A549 (cell line): ENCODE data around the gene TICAM1.
"Not testable (repeated sequence)": the region's sequence is repeated elsewhere in the genome, so short reads cannot be mapped to it uniquely, and the experiment has no call there.

ENCODE experiments used
- CHD2 ChIP-seq: fragments of 150-350 bp; IDR thresholded peaks from 2 replicates; pipeline ENCODE4 v1.6.1; 2014; ENCODE audit warnings: low read length; ENCODE audit not compliant: partially characterized antibody
- CTCF ChIP-seq: fragments of >200 bp; sonication (Bioruptor Twin); formaldehyde crosslinking; IDR thresholded peaks from 3 replicates; pipeline ENCODE4 v1.5.1; 2016
- ELK1 ChIP-seq: fragments of 150-350 bp; IDR thresholded peaks from 2 replicates; pipeline ENCODE4 v1.6.1; 2014; ENCODE audit warnings: low read depth, mild to moderate bottlenecking, low read length
- HMGXB4 ChIP-seq: fragments of 250-450 bp; sonication (Bioruptor Pico); IDR thresholded peaks from 2 replicates; pipeline ENCODE4 v1.5.0; 2021; ENCODE audit warnings: mild to moderate bottlenecking, moderate library complexity, borderline replicate concordance
- POLR2A ChIP-seq: IDR thresholded peaks from 2 replicates; pipeline ENCODE4 v1.6.1; 2012; ENCODE audit warnings: mild to moderate bottlenecking, low read length
- RAD21 ChIP-seq, 2 experiments: fragments of >200 bp in 1 of 2; sonication (Bioruptor Twin) in 1 of 2; formaldehyde crosslinking in 1 of 2; IDR thresholded peaks in 1 of 2; conservative IDR thresholded peaks in 1 of 2; 2 replicates in 1 of 2; 3 replicates in 1 of 2; pipeline ENCODE4 v1.6.1; 2012 to 2018; ENCODE audit warnings: inconsistent platforms in 1 of 2
- RCOR1 ChIP-seq: fragments of 150-350 bp; IDR thresholded peaks from 2 replicates; pipeline ENCODE4 v1.6.1; 2014; ENCODE audit warnings: antibody characterized with exemption, low read length, low read depth
- REST ChIP-seq: fragments of 200-600 bp; sonication (generic); IDR thresholded peaks from 2 replicates; pipeline ENCODE4 v1.6.1; 2016; ENCODE audit warnings: antibody characterized with exemption, mild to moderate bottlenecking, moderate library complexity
- RFX5 ChIP-seq: fragments of 450-650 bp; IDR thresholded peaks from 2 replicates; pipeline ENCODE4 v1.7.1; 2014; ENCODE audit warnings: antibody characterized with exemption, mild to moderate bottlenecking, moderate library complexity
- RNF2 ChIP-seq: fragments of 200-600 bp; sonication (generic); IDR thresholded peaks from 2 replicates; pipeline ENCODE4 v1.6.1; 2016; ENCODE audit warnings: low read depth, mild to moderate bottlenecking, antibody characterized with exemption, moderate library complexity, borderline replicate concordance
- SMC3 ChIP-seq: fragments of >200 bp; sonication (Bioruptor Twin); formaldehyde crosslinking; IDR thresholded peaks from 3 replicates; pipeline ENCODE4 v1.6.1; 2018; ENCODE audit warnings: inconsistent platforms
- TP53 ChIP-seq: fragments of 250-450 bp; sonication (Bioruptor Pico); IDR thresholded peaks from 2 replicates; pipeline ENCODE4 v1.5.0; 2021; ENCODE audit warnings: mild to moderate bottlenecking, moderate library complexity
- USF2 ChIP-seq: fragments of 450-650 bp; IDR thresholded peaks from 2 replicates; pipeline ENCODE4 v1.6.1; 2014; ENCODE audit warnings: antibody characterized with exemption

GRCh38 chr19:4793278-4793677 lies 38.2 kb downstream of the TICAM1 start:
- TF ChIP-seq CTCF; POLR2A; TP53 (CRISPR knock-in tag); HMGXB4 (CRISPR knock-in tag); RAD21 (conservative IDR thresholded peaks at IDR 0.05 in 1 of 2, IDR thresholded peaks at IDR 0.05 in 1 of 2); REST; RFX5; RCOR1; CHD2; ELK1; SMC3; USF2; RNF2: not testable (repeated sequence)
